Stimulated activated CD4-positive, alpha-beta T cell treated with anti-CD3 and anti-CD28 coated beads, Interleukin-12 subunit alpha, Interleukin-12 subunit beta, amount 100 ng/mL, for 24 hours (primary cell): ENCODE results near the gene UBE2L3.
"Not testable (repeated sequence)": the region's sequence is repeated elsewhere in the genome, so short reads cannot be mapped to it uniquely, and the experiment has no call there.

Experiments used
- DNase-seq, 2 experiments: peaks; one replicate each; pipeline ENCODE4 v3.0.0-alpha.2; 2020; ENCODE audit warnings: low read depth in 2 of 2

UBE2L3 gene

GRCh38 chr22:21626073-21626734, 58.7 kb downstream of the UBE2L3 start:
- no peak for DNase-seq

GRCh38 chr22:21626735-21627469, 59.4 kb downstream of the UBE2L3 start:
- no peak for DNase-seq

GRCh38 chr22:21628386-21629254, 61.1 kb downstream of the UBE2L3 start:
- DNase-seq = no peak

GRCh38 chr22:21629255-21630149, 62.0 kb downstream of the UBE2L3 start, which contains the start of gene YDJC:
Gene YDJC, minus strand, starts transcription at chr22:21630022. Its CDS starts 8 bp downstream, at chr22:21630014.
- DNase-seq = peak; percentile 84 to 96

- no peak for DNase-seq
Observed at GRCh38 chr22:21631025-21631424, 63.5 kb downstream of the UBE2L3 start.

GRCh38 chr22:21632237-21632895, 64.9 kb downstream of the UBE2L3 start, which contains the start of gene CCDC116:
Gene CCDC116, plus strand, starts transcription at chr22:21632760. Its CDS starts 422 bp downstream, at chr22:21633182.
- peak in 1 of 2 experiments; percentile 54 for DNase-seq

- no peak for DNase-seq
Observed at GRCh38 chr22:21632931-21633330, 65.4 kb downstream of the UBE2L3 start.

GRCh38 chr22:21633481-21633880, 66.0 kb downstream of the UBE2L3 start:
- no peak for DNase-seq

- DNase-seq = no peak
Observed at GRCh38 chr22:21634081-21634480, 66.6 kb downstream of the UBE2L3 start.

GRCh38 chr22:21634844-21635243, 67.3 kb downstream of the UBE2L3 start:
- no peak for DNase-seq

- DNase-seq = no peak
Observed at GRCh38 chr22:21635771-21636510, 68.4 kb downstream of the UBE2L3 start.

- DNase-seq = no peak
Observed at GRCh38 chr22:21636629-21637218, 69.2 kb downstream of the UBE2L3 start.

- not testable (repeated sequence) for DNase-seq
Observed at GRCh38 chr22:21637450-21637849, 69.9 kb downstream of the UBE2L3 start.

GRCh38 chr22:21639359-21639758, 71.8 kb downstream of the UBE2L3 start:
- DNase-seq = no peak

GRCh38 chr22:21640810-21641209, 73.3 kb downstream of the UBE2L3 start:
- no peak for DNase-seq

- no peak for DNase-seq
Observed at GRCh38 chr22:21641417-21641788, 73.9 kb downstream of the UBE2L3 start.

GRCh38 chr22:21641789-21642583, 74.5 kb downstream of the UBE2L3 start, which contains the start of gene SDF2L1:
Gene SDF2L1, plus strand, starts transcription at chr22:21642302. Its CDS starts 35 bp downstream, at chr22:21642337.
- DNase-seq = peak; percentile 95 to 98
